Heart right ventricle (tissue), 16 donors: ENCODE results near the gene SPNS1. TPM values are rescaled to one million over a fixed set of nuclear protein-coding genes. Genes with fewer than 3 reads are reported as not detected.

ENCODE experiments used
- ATAC-seq, 8 donors: fragments of 200-7000 bp; cut with Tn5 transposase; one replicate each; pipeline ENCODE4 v1.9.1; 2020; ENCODE audit warnings: mild to moderate bottlenecking in 8 of 8, moderate library complexity in 8 of 8, moderate number of reproducible peaks in 1 of 8
- DNase-seq, 2 donors: peaks; one replicate each; pipeline ENCODE4 v3.0.0-alpha.2; 2020
- H3K27ac ChIP-seq, 10 donors: fragments of 200-600 bp; sonication (generic) in 2 of 10; one replicate each; pipeline versions ENCODE4 v1.5.0 to v1.8.0; 2020 to 2022; ENCODE audit warnings: mild to moderate bottlenecking in 3 of 10
- H3K27me3 ChIP-seq, 7 donors: fragments of 200-600 bp; one replicate each; pipeline ENCODE4 v1.8.0; 2021 to 2022; ENCODE audit warnings: mild to moderate bottlenecking in 2 of 7
- H3K36me3 ChIP-seq, 9 donors: fragments of 200-600 bp; sonication (generic) in 1 of 9; one replicate each; pipeline versions ENCODE4 v1.5.0 to v1.8.0; 2020 to 2022; ENCODE audit warnings: mild to moderate bottlenecking in 2 of 9
- H3K4me1 ChIP-seq, 9 donors: fragments of 200-600 bp; sonication (generic) in 1 of 9; one replicate each; pipeline versions ENCODE4 v1.5.0 to v1.8.0; 2020 to 2022; ENCODE audit warnings: mild to moderate bottlenecking in 4 of 9
- H3K4me3 ChIP-seq, 10 donors: fragments of 200-600 bp; sonication (generic) in 2 of 10; one replicate each; pipeline versions ENCODE4 v1.5.0 to v1.8.0; 2020 to 2022; ENCODE audit warnings: mild to moderate bottlenecking in 7 of 10, moderate library complexity in 2 of 10
- H3K9me3 ChIP-seq, 11 donors: fragments of 200-600 bp in 10 of 11; sonication (generic) in 2 of 11; one replicate each; pipeline versions ENCODE4 v1.5.0 to v1.8.0; 2013 to 2022; ENCODE audit warnings: mild to moderate bottlenecking in 2 of 11, control low read depth in 1 of 11, moderate library complexity in 1 of 11
- WGBS, 2 donors: extraction: QIAGEN DNeasy Blood & Tissue Kit; methylation state at CpG; one replicate each; pipeline ENCODE4 v1.1.7; 2013; ENCODE audit warnings: inconsistent platforms in 1 of 2; 5-methylcytosine and 5-hydroxymethylcytosine counted together
- intact Hi-C, 10 donors: fragments of 100-400 bp; cut with DNase I; formaldehyde crosslinking; loops; one replicate each; pipeline versions ENCODE4 v1.11.1 to v1.14.2; 2022
- polyA plus RNA-seq, 2 donors: library from polyadenylated mRNA; stranded (reverse); fragments of 200-250 nt; gene quantifications; one replicate each; pipeline ENCODE4 v1.2.3, GENCODE V29; 2013
- total RNA-seq, 10 donors: library from RNA; stranded (reverse); fragmentation: NEBNext Ultra II Directional in 3 of 10; extraction: Animal tissue kit (Norgen Biotek cat#: 25700) in 3 of 10; gene quantifications; one replicate each; pipeline versions ENCODE4 v1.2.1 to v1.2.4, GENCODE V29; 2021 to 2023
- TF ChIP-seq, protein P1 (sequence below), 9 donors: fragments of 200-600 bp; sonication (generic) in 2 of 9; IDR thresholded peaks; one replicate each; pipeline versions ENCODE4 v1.5.0 to v1.8.0; 2021 to 2022; ENCODE audit warnings: antibody characterized with exemption in 9 of 9, mild to moderate bottlenecking in 5 of 9, moderate library complexity in 1 of 9
- donor health status: Arrhythmogenic right ventricular cardiomyopathy.
- donor health status: ischemic (EF 13 %, LVEDD 7.1; RV severe dilation, severe dysfunction).
- donor health status: healthy with polysubstance abuse.
- donor health status: DM: no; HTN: yes; CAD: no.
- donor health status: DM: no; HTN: no; CAD: no.
- donor health status: ischemic (EF 25% LVEDD 6.9; RV normal size, moderate dysfunction).
- donor health status: ischemic (EF 25% LVEDD 5.7; RV mildly dilated, moderate dysfunction).
- donor health status: healthy.
- donor health status: DM: yes; HTN: yes; CAD: no.
- donor health status: Ischemic cardiomyopathy.
- donor health status: ischemic (EF 35%, LVEDD 5.7; RV mildly dilated, moderate dysfunction).
- donor health status: nonischemic (EF 11% LVEDD 7.7; RV severe dilation, severe dysfunction).
- donor health status: DM: yes; HTN: yes; CAD: no.
- donor health status: PGD.
- donor health status: ischemic (EF 29% LVEDD 5.4; RV normal size, mild dysfunction).
- donor health status: nonischemic (EF 23%, LVEDD 6.1; RV moderate dilation, normal function).

Gene SPNS1
- total and polyA plus RNA-seq, 12 donors, result 12.9 to 44.5 (median 18.2) TPM

DNA sequence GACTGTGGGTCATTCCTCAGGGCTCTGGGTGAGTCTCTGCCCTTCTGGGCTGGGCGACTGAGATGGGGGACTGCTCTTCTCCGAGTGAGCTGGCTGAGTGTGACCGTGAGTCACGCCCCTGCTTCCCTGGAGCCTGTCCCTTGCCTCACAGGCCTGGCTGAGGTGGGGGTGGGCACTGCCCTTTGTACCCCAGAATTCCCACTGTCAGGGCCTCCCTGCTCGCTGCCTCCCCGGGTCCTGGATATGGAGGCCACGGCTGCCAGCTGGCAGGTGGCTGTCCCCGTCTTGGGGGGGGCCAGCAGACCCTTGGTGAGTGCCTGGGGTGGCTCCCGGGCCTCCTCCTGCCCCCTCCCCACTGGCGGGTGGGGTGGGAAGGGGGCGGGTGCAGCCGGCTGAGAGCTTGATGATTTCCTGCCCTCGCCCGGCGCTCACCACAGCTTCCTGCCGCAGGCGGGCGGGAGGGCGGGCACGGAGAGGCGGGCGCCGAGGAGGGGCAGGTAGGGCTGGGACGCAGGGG is 10.1 kb downstream of the SPNS1 start, which contains the start of gene LAT:
Gene LAT, plus strand, starts transcription at position 434 of the 517 bp plus-strand sequence. CDS start 366 bp downstream, outside the sequence.
- DNase-seq (peak in 1 of 2 donors; percentile 39), ATAC-seq (peak in 3 of 8 donors; percentile 27 to 63 (median 29))
- 74 to 77% methylated on average over 22 to 24 of the region's 24 CpGs for WGBS, 2 donors
- peak within 1 kb of the TSS in 1 of 10 donors; percentile 88 for H3K27ac ChIP-seq
- TF ChIP-seq, protein P1, sequence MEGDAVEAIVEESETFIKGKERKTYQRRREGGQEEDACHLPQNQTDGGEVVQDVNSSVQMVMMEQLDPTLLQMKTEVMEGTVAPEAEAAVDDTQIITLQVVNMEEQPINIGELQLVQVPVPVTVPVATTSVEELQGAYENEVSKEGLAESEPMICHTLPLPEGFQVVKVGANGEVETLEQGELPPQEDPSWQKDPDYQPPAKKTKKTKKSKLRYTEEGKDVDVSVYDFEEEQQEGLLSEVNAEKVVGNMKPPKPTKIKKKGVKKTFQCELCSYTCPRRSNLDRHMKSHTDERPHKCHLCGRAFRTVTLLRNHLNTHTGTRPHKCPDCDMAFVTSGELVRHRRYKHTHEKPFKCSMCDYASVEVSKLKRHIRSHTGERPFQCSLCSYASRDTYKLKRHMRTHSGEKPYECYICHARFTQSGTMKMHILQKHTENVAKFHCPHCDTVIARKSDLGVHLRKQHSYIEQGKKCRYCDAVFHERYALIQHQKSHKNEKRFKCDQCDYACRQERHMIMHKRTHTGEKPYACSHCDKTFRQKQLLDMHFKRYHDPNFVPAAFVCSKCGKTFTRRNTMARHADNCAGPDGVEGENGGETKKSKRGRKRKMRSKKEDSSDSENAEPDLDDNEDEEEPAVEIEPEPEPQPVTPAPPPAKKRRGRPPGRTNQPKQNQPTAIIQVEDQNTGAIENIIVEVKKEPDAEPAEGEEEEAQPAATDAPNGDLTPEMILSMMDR (IDR thresholded peaks at IDR 0.05), result no peak
- peaks cover 0 to 16% (median 8%) of the 10 kb centered on the region in 11 donors for H3K9me3 ChIP-seq
- H3K27me3 ChIP-seq, result no peaks in the 10 kb centered on the region
- intact Hi-C loops, result no loop called here
- peak within 1 kb of the TSS in 2 of 10 donors; percentile 5 to 51 for H3K4me3 ChIP-seq
- H3K4me1 ChIP-seq, result peaks cover 0 to 13% (median 0%) of the 10 kb centered on the region in 9 donors
- peaks cover 0 to 98% (median 41%) of the 10 kb centered on the region in 9 donors for H3K36me3 ChIP-seq

DNA sequence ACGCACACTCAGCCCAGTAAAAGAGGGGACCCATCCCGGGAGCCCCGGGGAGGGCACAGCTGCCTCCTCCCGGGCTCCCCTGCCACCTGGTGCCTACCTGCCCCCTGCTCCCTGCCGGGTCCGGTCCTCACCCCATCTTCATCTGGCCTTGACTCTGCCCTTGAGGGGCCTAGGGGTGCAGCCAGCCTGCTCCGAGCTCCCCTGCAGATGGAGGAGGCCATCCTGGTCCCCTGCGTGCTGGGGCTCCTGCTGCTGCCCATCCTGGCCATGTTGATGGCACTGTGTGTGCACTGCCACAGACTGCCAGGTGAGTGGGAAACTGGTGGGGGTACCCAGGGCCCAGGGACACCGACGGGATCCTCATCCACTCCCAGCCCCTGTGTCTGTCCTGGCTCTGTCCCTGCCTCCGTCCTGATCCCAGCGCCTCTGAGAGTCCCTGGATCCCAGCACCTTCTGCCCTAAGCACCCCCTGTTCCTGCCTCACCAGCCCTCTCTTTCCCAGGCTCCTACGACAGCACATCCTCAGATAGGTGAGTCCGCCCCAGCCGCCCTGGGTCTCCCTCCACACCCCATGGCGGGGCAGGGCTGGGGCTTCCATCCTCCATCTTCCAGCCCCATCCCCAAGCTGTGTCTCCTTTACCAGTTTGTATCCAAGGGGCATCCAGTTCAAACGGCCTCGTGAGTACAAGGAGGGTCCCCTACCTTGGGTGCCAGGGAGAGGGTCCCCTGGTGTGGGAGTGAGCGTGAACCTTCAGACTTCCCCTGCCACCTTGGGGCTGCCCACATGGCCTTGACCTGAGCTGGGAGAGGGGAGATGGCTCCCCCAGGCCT is 10.8 kb downstream of the SPNS1 start:
- Histone ChIP-seq H3K4me3 (peak overlapping the region in 2 of 10 donors; percentile 5 to 51), H3K27me3 (no peaks in the 10 kb centered on the region), H3K9me3 (peaks cover 0 to 16% (median 8%) of the 10 kb centered on the region in 11 donors), H3K36me3 (peaks cover 0 to 91% (median 39%) of the 10 kb centered on the region in 9 donors), H3K27ac (peak overlapping the region in 1 of 10 donors; percentile 88), H3K4me1 (peaks cover 0 to 13% (median 0%) of the 10 kb centered on the region in 9 donors)
- TF ChIP-seq, protein P1 (IDR thresholded peaks at IDR 0.05), result no peak
- peak in 1 of 8 donors; percentile 4 for ATAC-seq
- WGBS, 2 donors, result 86 to 92% methylated on average over 19 of the region's 19 CpGs
- intact Hi-C loops, result no loop called here
- no peak for DNase-seq

DNA sequence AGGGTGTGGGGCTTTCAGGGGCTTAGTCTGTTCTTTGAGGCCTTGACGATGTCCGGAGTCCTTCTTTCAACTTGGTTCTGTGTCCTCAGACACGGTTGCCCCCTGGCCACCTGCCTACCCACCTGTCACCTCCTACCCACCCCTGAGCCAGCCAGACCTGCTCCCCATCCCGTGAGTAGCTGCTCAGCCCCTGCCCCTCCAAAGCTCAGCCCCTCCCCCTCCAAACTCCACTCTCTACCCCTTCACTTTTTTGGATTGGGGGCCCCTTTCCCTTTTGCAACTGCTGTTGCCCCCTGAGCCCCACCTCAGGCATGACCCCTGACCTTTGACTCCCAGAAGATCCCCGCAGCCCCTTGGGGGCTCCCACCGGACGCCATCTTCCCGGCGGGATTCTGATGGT is 11.5 kb downstream of the SPNS1 start:
- H3K9me3 ChIP-seq, result peaks cover 0 to 16% (median 8%) of the 10 kb centered on the region in 11 donors
- peak overlapping the region in 1 of 10 donors; percentile 88 for H3K27ac ChIP-seq
- H3K4me1 ChIP-seq, result peaks cover 0 to 13% (median 0%) of the 10 kb centered on the region in 9 donors
- ATAC-seq, result no peak
- WGBS, 2 donors, result 97 to 98% methylated on average over 9 of the region's 9 CpGs
- intact Hi-C loops, result no loop called here
- TF ChIP-seq, protein P1 (IDR thresholded peaks at IDR 0.05), result no peak
- no peak for DNase-seq
- peak overlapping the region in 2 of 10 donors; percentile 5 to 51 for H3K4me3 ChIP-seq
- peaks cover 0 to 87% (median 32%) of the 10 kb centered on the region in 9 donors for H3K36me3 ChIP-seq
- no peaks in the 10 kb centered on the region for H3K27me3 ChIP-seq

DNA sequence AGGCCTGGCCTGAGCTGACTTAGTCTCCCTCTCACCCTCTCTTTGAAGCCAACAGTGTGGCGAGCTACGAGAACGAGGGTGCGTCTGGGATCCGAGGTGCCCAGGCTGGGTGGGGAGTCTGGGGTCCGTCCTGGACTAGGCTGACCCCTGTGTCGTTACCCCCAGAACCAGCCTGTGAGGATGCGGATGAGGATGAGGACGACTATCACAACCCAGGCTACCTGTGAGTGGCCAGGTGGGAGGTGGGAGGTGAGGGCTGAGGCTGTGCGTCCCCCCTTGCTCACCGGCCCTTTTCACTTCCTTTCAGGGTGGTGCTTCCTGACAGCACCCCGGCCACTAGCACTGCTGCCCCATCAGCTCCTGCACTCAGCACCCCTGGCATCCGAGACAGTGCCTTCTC is 11.9 kb downstream of the SPNS1 start:
- Histone ChIP-seq H3K36me3 (peaks cover 0 to 83% (median 29%) of the 10 kb centered on the region in 9 donors), H3K27me3 (no peaks in the 10 kb centered on the region), H3K27ac (peak overlapping the region in 1 of 10 donors; percentile 88), H3K4me3 (peak overlapping the region in 1 of 10 donors; percentile 51), H3K9me3 (peaks cover 0 to 13% (median 8%) of the 10 kb centered on the region in 11 donors), H3K4me1 (peaks cover 0 to 13% (median 0%) of the 10 kb centered on the region in 9 donors)
- intact Hi-C loops, result no loop called here
- WGBS, 2 donors, result 96 to 99% methylated on average over 13 of the region's 13 CpGs
- TF ChIP-seq, protein P1 (IDR thresholded peaks at IDR 0.05), result no peak
- no peak for DNase-seq
- no peak for ATAC-seq
